ENCODE data around the gene EDC3. TPM values are rescaled to one million over a fixed set of nuclear protein-coding genes. Genes with fewer than 3 reads are reported as not detected.

EDC3 gene
- total RNA-seq, 3 donors from 2014 or later, result 30.9 to 31.9 (median 31.6) TPM

- H3K4me3 ChIP-seq, result no peak overlapping the region
Observed at GRCh38 chr15:74696808-74697207, 984 bp upstream of the EDC3 start.

GRCh38 chr15:74696398-74696729, 540 bp upstream of the EDC3 start:
- no peak for TF ChIP-seq CTCF (IDR thresholded peaks at IDR 0.05)
- DNase-seq (no peak), ATAC-seq (no peak)
- intact Hi-C loops (cut with DNase I, micrococcal nuclease), result no loop called here
- H3K4me1 ChIP-seq (ENCODE audit: low read depth), result peaks cover 10% of the 10 kb centered on the region
- no peaks in the 10 kb centered on the region for H3K9me3 ChIP-seq
- H3K4me3 ChIP-seq, result peak overlapping the region; percentile 56
- H3K36me3 ChIP-seq (ENCODE audit: low read depth), result no peaks in the 10 kb centered on the region

More at GRCh38 chr15:74696808-74697207, 984 bp upstream of the EDC3 start:
- DNase-seq (no peak), ATAC-seq (no peak)
- Histone ChIP-seq H3K9me3 (no peaks in the 10 kb centered on the region), H3K36me3 (ENCODE audit: low read depth) (no peaks in the 10 kb centered on the region), H3K4me1 (ENCODE audit: low read depth) (peaks cover 10% of the 10 kb centered on the region)
- intact Hi-C loops (cut with DNase I, micrococcal nuclease), result no loop called here
- no peak for TF ChIP-seq CTCF (IDR thresholded peaks at IDR 0.05)

- Histone ChIP-seq H3K9me3 (no peaks in the 10 kb centered on the region), H3K36me3 (ENCODE audit: low read depth) (no peaks in the 10 kb centered on the region), H3K4me3 (no peak overlapping the region), H3K4me1 (ENCODE audit: low read depth) (peaks cover 10% of the 10 kb centered on the region)
- intact Hi-C loops (cut with DNase I, micrococcal nuclease), result no loop called here
- DNase-seq (no peak), ATAC-seq (no peak)
- TF ChIP-seq CTCF (IDR thresholded peaks at IDR 0.05), result no peak
Observed at GRCh38 chr15:74692327-74692726, 3.5 kb downstream of the EDC3 start.

GRCh38 chr15:74683758-74684157, 12.1 kb downstream of the EDC3 start:
- no peak overlapping the region for H3K4me3 ChIP-seq
- intact Hi-C loops (cut with DNase I, micrococcal nuclease), result no loop called here
- H3K36me3 ChIP-seq (ENCODE audit: low read depth), result no peaks in the 10 kb centered on the region
- H3K9me3 ChIP-seq, result peaks cover 2% of the 10 kb centered on the region
- TF ChIP-seq CTCF (IDR thresholded peaks at IDR 0.05), result no peak
- no peak for ATAC-seq
- no peak for DNase-seq
- no peaks in the 10 kb centered on the region for H3K4me1 ChIP-seq (ENCODE audit: low read depth)

GRCh38 chr15:74682954-74683353, 12.9 kb downstream of the EDC3 start:
- Histone ChIP-seq H3K4me1 (ENCODE audit: low read depth) (no peaks in the 10 kb centered on the region), H3K36me3 (ENCODE audit: low read depth) (no peaks in the 10 kb centered on the region), H3K4me3 (no peak overlapping the region), H3K9me3 (peaks cover 2% of the 10 kb centered on the region)
- DNase-seq (no peak), ATAC-seq (no peak)
- TF ChIP-seq CTCF (IDR thresholded peaks at IDR 0.05), result no peak
- intact Hi-C loops (cut with DNase I, micrococcal nuclease), result no loop called here

GRCh38 chr15:74680456-74680855, 15.4 kb downstream of the EDC3 start:
- Histone ChIP-seq H3K4me1 (ENCODE audit: low read depth) (no peaks in the 10 kb centered on the region), H3K9me3 (peaks cover 2% of the 10 kb centered on the region), H3K4me3 (no peak overlapping the region), H3K36me3 (ENCODE audit: low read depth) (no peaks in the 10 kb centered on the region)
- ATAC-seq (no peak), DNase-seq (no peak)
- TF ChIP-seq CTCF (IDR thresholded peaks at IDR 0.05), result no peak
- intact Hi-C loops (cut with DNase I, micrococcal nuclease), result no loop called here

All from mucosa of descending colon (tissue), 3 donors.